ENCODE data around the gene IL16.

DNA sequence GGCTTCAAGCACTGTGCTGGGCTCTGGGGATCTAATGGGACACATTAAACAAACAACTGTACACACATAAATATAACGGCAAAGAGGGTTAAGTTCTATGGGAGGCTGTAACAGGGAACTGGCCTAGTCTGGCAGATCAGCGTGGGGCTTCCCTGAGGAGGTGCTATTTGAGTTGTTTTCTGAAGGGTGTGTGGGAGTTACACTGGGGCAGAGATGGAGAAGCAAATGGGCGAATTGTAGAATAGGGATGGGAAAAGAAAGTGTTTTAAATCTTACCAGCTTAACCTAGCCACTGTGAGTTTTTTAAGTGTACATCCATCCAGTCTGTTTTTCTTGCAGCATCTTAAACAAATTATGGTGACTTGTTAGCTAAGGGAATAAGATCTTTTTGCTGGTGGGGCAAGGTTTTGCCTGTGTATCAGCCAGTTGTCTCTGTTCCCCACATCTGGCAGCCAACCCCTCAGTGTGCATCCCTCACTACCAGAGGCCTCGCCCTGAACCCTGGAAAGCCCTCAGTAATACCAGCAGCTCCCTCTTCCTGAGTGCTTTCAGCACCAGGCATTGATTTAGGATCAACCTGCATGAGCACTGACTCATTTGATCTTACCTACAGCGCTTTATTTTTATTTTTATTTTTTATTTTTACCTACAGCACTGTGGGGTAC lies 10.9 kb upstream of the IL16 start:
- TF ChIP-seq POLR2AphosphoS5 (IDR thresholded peaks at IDR 0.05), result no peak
- TF ChIP-seq, protein P1, sequence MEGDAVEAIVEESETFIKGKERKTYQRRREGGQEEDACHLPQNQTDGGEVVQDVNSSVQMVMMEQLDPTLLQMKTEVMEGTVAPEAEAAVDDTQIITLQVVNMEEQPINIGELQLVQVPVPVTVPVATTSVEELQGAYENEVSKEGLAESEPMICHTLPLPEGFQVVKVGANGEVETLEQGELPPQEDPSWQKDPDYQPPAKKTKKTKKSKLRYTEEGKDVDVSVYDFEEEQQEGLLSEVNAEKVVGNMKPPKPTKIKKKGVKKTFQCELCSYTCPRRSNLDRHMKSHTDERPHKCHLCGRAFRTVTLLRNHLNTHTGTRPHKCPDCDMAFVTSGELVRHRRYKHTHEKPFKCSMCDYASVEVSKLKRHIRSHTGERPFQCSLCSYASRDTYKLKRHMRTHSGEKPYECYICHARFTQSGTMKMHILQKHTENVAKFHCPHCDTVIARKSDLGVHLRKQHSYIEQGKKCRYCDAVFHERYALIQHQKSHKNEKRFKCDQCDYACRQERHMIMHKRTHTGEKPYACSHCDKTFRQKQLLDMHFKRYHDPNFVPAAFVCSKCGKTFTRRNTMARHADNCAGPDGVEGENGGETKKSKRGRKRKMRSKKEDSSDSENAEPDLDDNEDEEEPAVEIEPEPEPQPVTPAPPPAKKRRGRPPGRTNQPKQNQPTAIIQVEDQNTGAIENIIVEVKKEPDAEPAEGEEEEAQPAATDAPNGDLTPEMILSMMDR (IDR thresholded peaks at IDR 0.05), result no peak

All from breast epithelium (tissue), 3 donors.